Sigmoid colon (tissue), 4 donors: ENCODE data around the gene ARL4A.

Experiments
- CTCF ChIP-seq, 4 experiments: fragments of 450-650 bp in 3 of 4; fragments of 200-600 bp in 1 of 4; IDR thresholded peaks; one replicate each; pipeline ENCODE4 v1.5.1; 2016 to 2019; ENCODE audit warnings: antibody characterized with exemption in 4 of 4, mild to moderate bottlenecking in 3 of 4, moderate library complexity in 2 of 4
- EP300 ChIP-seq, 4 donors: sonication (generic); formaldehyde crosslinking; IDR thresholded peaks; one replicate each; pipeline ENCODE4 v1.6.1; 2017; ENCODE audit warnings: antibody characterized with exemption in 4 of 4
- POLR2A ChIP-seq, 2 donors: fragments of 450-650 bp; IDR thresholded peaks; one replicate each; pipeline ENCODE4 v1.6.1; 2016; ENCODE audit warnings: antibody characterized with exemption in 2 of 2, mild to moderate bottlenecking in 2 of 2, moderate library complexity in 2 of 2
- POLR2AphosphoS5 ChIP-seq, 4 donors: sonication (generic); formaldehyde crosslinking; IDR thresholded peaks; one replicate each; pipeline ENCODE4 v1.6.1; 2017; ENCODE audit warnings: antibody characterized with exemption in 4 of 4

- TF ChIP-seq CTCF (IDR thresholded peaks at IDR 0.05) = no peak
- TF ChIP-seq EP300 (IDR thresholded peaks at IDR 0.05) = no peak
- no peak for TF ChIP-seq POLR2AphosphoS5 (IDR thresholded peaks at IDR 0.05)
- no peak for TF ChIP-seq POLR2A (IDR thresholded peaks at IDR 0.05)
Observed at GRCh38 chr7:12731214-12731656, 43.8 kb downstream of the ARL4A start.
